Stimulated activated CD8-positive, alpha-beta memory T cell treated with anti-CD3 and anti-CD28 coated beads, Interleukin-15, amount 100 ng/mL, for 24 hours (primary cell): ENCODE measurements around the gene TMPRSS6.

Experiments used
- DNase-seq: peaks from one replicate; pipeline ENCODE4 v3.0.0-alpha.2; 2020; ENCODE audit warnings: low read depth

Gene TMPRSS6

DNA sequence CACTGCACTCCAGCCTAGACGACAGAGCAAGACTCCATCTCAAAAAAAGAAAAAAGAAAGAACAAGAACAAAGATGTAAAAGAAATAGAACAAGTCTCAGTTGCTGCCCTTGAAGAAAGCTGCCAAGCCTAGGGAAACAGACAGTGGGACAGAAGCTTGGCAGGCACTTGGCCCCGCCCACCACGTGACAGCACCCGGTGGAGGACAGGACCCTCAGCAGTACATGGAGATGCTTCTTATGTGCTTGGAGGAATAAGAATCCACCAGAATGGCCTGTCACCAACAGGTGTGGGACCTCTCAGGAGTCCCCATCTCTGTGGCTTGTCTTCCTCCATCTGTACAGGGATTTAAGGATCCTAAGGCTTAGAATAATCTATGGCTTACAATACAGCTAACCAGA lies 7.6 kb upstream of the TMPRSS6 start:
- no peak for DNase-seq

DNA sequence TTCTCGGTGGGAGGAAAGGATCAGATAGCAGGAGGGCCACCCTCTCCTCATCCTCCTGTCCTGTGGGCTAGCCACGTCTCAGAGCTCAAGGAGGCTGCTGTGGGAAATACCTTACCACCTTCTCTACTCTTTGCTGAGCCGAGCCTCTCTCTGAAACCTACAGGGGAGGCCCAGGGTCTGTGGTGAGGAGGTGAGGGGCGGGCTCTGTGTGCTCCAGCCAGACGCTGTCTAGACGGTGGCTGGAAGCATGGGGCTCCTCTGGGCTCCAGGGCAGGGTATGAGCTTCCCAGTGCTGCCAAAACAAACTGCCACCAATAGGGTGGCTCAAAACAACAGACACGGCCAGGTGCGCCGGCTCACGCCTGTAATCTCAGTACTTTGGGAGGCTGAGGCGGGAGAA lies 5.5 kb upstream of the TMPRSS6 start:
- no peak for DNase-seq

GRCh38 chr22:37113757-37114156 lies 4.2 kb upstream of the TMPRSS6 start:
- DNase-seq = no peak

DNA sequence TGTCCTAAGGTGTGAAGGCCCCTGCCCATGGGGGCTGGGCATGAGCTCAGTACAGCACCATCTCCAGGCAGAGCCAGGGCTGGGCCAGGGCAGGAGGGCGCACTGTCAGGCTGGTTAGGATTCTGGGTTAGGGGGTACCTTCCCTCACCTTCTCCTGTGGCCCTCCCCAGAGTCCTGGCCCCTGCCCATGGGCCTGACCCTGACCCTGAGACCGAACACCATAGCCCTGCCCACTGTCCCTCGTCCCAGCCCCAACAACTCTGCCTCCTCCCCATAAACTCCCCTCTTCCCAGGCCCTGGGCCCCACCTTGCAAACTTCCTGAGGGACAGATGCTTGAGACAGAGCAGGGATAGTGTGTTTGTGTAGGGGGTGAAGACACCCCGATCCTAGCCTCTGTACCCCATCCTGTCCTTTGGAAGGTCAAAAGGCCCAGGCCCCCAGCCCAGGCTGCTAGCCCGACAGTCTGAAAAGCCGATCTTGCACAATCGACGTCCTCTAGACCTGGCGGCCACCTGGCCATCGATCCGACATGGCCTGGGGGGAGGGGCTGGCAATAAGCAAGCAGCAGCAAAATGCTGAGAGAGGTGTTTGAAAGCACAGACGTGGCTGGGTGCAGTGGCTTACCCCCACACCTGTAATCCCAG lies 2.7 kb upstream of the TMPRSS6 start:
- no peak for DNase-seq

DNA sequence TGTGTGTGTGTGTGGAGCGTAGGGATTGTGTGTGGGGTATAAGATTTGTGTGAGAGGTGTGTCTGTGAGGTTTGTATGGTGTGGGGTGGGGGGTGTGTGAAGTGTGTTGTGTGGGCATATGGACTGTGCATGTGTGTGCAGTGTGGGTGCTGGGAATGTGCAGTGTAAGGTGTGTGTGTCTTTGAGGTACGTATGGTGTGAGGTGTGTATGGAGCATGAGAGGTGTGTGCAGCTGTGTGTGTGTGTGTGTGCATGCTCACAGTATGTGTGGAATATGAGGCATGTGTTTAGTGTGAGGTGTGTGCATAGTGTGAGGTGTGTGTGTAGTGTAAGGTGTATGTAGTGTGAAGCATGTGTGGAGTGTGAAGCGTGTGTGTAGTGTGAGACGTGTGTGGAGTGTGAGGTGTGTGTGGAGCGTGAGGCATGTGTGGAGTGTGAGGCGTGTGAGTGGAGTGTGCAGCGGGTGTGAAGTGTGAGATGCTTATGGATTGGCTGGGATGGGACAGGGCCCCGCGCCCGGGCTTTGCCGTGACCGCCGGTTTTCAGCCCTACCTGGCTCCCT lies 1.7 kb upstream of the TMPRSS6 start:
- no peak for DNase-seq

GRCh38 chr22:37107816-37108621 lies 1.5 kb downstream of the TMPRSS6 start:
- no peak for DNase-seq

DNA sequence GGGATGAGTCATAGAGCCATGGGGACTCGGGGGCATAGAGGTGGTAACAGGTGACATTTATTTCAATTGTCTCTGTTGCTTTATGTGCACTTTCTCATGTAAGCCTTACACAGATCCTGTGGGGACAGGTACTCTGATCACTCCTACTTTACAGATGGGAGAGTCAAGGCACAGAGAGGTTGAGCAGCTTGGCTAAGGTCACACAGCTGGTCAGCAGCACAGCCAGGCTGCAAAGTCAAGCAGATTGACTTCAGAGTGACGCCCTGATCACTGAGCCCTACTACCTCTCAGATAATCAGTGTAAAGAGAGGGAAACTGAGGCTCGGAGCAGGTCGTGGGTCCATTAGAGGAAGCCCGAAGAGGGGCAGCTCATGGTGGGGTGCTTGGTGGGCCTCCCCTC lies 3.5 kb downstream of the TMPRSS6 start:
- DNase-seq = no peak

DNA sequence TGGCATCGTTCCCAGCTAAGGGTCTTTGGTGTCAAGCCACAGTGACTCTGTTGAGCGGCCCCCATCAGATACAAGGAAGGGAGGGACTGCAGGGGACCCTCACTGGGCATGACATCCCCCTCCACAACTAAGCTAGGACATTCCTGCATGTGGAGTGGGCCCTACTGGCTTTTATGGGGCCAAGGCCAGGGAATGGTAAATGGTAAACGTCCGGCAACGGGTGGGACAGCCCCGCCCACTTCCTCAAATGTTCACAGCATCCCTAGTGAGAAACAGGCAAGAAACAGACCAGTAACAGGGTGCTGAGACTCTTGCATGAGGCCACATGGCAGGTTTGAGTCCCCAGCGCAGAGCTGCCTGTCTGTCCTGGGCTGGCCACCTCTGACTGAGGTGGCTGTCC lies 4.4 kb downstream of the TMPRSS6 start:
- no peak for DNase-seq

- no peak for DNase-seq
Measured at GRCh38 chr22:37103656-37104452, 5.7 kb downstream of the TMPRSS6 start.

DNA sequence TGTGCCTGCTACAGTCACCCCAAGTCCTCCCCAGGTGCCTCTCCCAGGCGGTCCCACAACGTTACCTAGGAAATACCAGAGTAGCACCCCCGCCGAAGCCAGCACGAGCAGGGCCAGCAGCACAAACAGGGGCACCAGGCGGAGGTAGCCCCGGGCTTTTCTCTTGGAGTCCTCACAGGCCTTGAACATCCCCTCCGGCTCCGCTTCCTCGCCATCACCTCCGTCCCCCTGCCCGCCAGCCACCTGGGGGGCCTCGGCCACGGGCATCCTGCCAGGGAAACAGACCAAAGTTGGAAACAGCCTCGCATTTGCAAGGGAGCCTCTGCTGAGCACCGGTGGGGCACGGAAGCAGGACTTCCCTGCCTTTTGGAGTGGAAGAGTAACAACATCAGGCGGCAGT lies 6.4 kb downstream of the TMPRSS6 start:
- no peak for DNase-seq

- no peak for DNase-seq
Measured at GRCh38 chr22:37101311-37102066, 8.0 kb downstream of the TMPRSS6 start.

DNA sequence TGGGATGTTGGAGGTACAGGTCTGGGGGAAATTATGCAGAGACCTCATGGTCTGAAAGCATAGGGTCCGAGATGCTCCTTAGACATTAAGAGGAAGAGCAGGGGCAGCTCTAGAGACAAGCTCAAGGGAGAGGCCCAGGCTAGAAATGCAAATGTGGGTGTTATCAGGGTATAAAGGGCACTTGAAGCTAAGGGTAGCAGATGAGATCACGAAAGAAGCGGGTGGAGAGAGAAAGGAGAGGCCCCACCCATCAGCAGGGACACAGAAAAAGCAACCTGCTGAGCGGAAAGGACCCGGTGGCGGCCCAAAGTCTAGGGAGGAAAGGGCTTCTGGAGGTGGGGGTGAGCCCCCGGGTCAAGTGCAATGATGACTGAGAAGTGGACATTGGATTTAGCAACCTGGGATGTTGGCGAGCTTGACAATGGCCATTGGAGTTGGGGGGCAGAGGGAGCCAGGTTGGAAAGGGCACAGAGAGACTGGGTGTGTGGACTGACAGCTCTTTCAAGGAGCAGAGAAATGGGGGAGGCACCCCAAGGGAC lies 8.9 kb downstream of the TMPRSS6 start:
- no peak for DNase-seq

- DNase-seq = no peak
Measured at GRCh38 chr22:37098976-37099591, 10.4 kb downstream of the TMPRSS6 start.

DNA sequence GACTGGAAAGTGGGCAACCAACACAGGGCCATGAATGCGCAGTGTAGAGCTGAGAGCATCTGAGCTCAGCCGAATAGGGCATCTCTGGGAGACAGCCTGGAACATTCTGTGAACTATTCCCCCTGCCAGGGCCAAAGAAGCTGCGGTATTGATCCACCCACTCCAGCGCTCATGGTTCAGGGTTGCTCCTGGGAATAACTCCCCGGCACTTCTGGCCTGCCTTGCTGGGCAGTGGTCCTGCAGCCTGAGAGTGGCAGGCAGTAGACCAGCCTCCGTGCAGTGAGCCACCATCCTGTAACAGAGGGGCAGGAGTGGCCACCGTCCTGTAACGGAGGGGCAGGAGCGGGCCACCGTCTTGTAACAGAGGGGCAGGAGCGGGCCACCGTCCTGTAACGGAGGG lies 12.2 kb downstream of the TMPRSS6 start:
- DNase-seq = no peak

GRCh38 chr22:37095113-37095512 lies 14.4 kb downstream of the TMPRSS6 start:
- no peak for DNase-seq

DNA sequence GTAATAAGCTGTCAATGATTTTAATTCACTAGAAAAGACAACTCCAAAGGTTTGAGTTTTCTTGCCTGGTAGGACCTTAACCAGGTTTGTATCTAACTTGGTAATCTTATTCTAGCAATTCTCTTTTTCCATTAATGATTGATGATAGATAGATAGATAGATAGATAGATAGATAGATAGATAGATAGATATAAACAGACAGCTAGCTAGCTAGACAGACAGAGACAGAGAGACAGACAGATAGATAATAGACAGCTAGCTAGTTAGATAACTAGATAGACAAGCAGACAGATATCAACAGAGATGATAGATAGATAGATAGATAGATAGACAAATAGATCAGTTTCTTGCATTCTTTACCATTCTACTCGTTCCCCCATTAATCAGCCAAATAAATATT lies 15.3 kb downstream of the TMPRSS6 start:
- DNase-seq = no peak

GRCh38 chr22:37092997-37093396 lies 16.5 kb downstream of the TMPRSS6 start:
- DNase-seq = no peak

DNA sequence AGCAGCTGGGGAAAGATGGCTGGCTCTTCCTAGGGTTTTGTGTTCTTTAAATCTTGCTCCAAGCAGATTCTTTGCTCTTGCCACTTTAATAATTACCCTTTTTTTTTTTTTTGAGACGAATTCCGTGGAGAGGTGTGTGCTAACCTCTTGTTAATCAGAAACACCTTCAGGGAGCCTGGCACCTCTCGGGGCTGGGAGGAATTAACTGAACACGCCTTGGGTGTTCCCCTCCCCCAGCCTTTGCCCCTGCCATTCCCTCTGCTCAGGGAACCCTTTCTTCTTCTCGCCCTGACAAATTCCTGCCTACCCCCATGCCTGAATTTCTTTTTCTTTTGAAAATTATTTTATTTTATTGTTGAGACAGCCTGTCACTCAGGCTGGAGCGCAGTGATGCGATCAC lies 17.5 kb downstream of the TMPRSS6 start:
- DNase-seq = no peak

GRCh38 chr22:37090920-37091695 lies 18.4 kb downstream of the TMPRSS6 start:
- DNase-seq = no peak

- no peak for DNase-seq
Measured at GRCh38 chr22:37089434-37089833, 20.1 kb downstream of the TMPRSS6 start.
